GM12878 (cell line): ENCODE data around the gene CNPPD1. TPM values are rescaled to one million over a fixed set of nuclear protein-coding genes. Genes with fewer than 3 reads are reported as not detected.

Experiments
- ATAC-seq: fragments of 200-7000 bp; cut with Tn5 transposase; 3 replicates; pipeline ENCODE4 v1.9.1; 2020; ENCODE audit warnings: mild to moderate bottlenecking, moderate library complexity
- BruUV-seq: library from RNA; stranded (reverse); fragments of 400-500 nt; replicated peaks from 2 replicates; lab custom pipeline; 2021; lab: Mats Ljungman, UMichigan
- CTCF ChIA-PET: fragments of 300-600 bp; sonication (Branson Sonifier 250); formaldehyde crosslinking; extraction: SDS; loops from one replicate; lab custom pipeline; 2021; ENCODE audit warnings: inconsistent platforms; lab: Yijun Ruan, JAX
- POLR2A ChIA-PET: fragments of 350-600 bp; formaldehyde crosslinking; extraction: SDS; loops from one replicate; lab custom pipeline; 2021; ENCODE audit warnings: inconsistent platforms; lab: Charles Lee
- RAD21 ChIA-PET: fragments of 300-600 bp; sonication (Branson Sonifier 250); formaldehyde crosslinking; loops from one replicate; lab custom pipeline; 2023; ENCODE audit warnings: antibody characterized with exemption; ENCODE audit not compliant: unreplicated experiment; lab: Charles Lee
- SMC1A ChIA-PET: fragments of 300-600 bp; sonication (Branson Sonifier 250); formaldehyde crosslinking; loops from one replicate; lab custom pipeline; 2023; ENCODE audit not compliant: unreplicated experiment, uncharacterized antibody; lab: Charles Lee
- DNase-seq: peaks from one replicate; pipeline ENCODE4 v3.0.0-alpha.2; 2011; ENCODE audit warnings: low read depth, low spot score
- FAIRE-seq: peaks from 3 replicates; lab custom pipeline; 2011; peaks lifted over from hg19 to GRCh38; lab: Jason Lieb, UNC
- H2AFZ ChIP-seq: 2 replicates; pipeline ENCODE4 v1.6.0; 2011; ENCODE audit warnings: low read depth, low read length, control low read depth; ENCODE audit not compliant: control insufficient read depth
- H3K27ac ChIP-seq: 2 replicates; pipeline ENCODE4 v1.5.1; 2011; ENCODE audit warnings: control low read depth; ENCODE audit not compliant: control insufficient read depth, insufficient read depth
- H3K27me3 ChIP-seq, 2 experiments: replicated peaks in 1 of 2; 2 replicates each; pipeline versions ENCODE4 v1.6.0 to v1.6.1; 2011; ENCODE audit warnings: low read length in 1 of 2; ENCODE audit not compliant: control insufficient read depth in 2 of 2, insufficient read depth in 2 of 2
- H3K36me3 ChIP-seq, 2 experiments: 2 replicates each; pipeline ENCODE4 v1.5.1; 2011; ENCODE audit warnings: low read length in 1 of 2; ENCODE audit not compliant: control insufficient read depth in 2 of 2, insufficient read depth in 2 of 2
- H3K4me1 ChIP-seq: 2 replicates; pipeline ENCODE4 v1.6.1; 2011; ENCODE audit warnings: mild to moderate bottlenecking, low read length, moderate library complexity, mixed read lengths; ENCODE audit not compliant: control insufficient read depth, insufficient read depth
- H3K4me2 ChIP-seq: 2 replicates; pipeline ENCODE4 v1.6.0; 2011; ENCODE audit warnings: control low read depth; ENCODE audit not compliant: control insufficient read depth, insufficient read depth
- H3K4me3 ChIP-seq: fragments of 200-600 bp; sonication (generic); 2 replicates; pipeline ENCODE4 v1.5.1; 2016
- H3K79me2 ChIP-seq: 2 replicates; pipeline ENCODE4 v1.6.0; 2011; ENCODE audit warnings: low read length; ENCODE audit not compliant: control insufficient read depth, insufficient read depth
- H3K9ac ChIP-seq: 2 replicates; pipeline ENCODE4 v1.8.0; 2011; ENCODE audit warnings: low read length, control low read depth, mixed read lengths; ENCODE audit not compliant: control insufficient read depth, insufficient read depth
- H3K9me3 ChIP-seq: replicated peaks from 3 replicates; pipeline ENCODE4 v1.5.1; 2011; ENCODE audit warnings: mild to moderate bottlenecking, low read length; ENCODE audit not compliant: control insufficient read depth, insufficient read depth
- H4K20me1 ChIP-seq: 2 replicates; pipeline ENCODE4 v1.6.0; 2011; ENCODE audit not compliant: control insufficient read depth, insufficient read depth
- ATF7 ChIP-seq: fragments of 450-650 bp; IDR thresholded peaks from 2 replicates; pipeline ENCODE4 v1.6.1; 2016; ENCODE audit warnings: low read depth, mild to moderate bottlenecking
- CEBPZ ChIP-seq: fragments of 150-350 bp; IDR thresholded peaks from 2 replicates; pipeline ENCODE4 v1.6.1; 2016; ENCODE audit warnings: low read depth, low read length
- CHD2 ChIP-seq: IDR thresholded peaks from 2 replicates; pipeline ENCODE4 v1.6.1; 2011; ENCODE audit warnings: low read depth, low read length, improper control_type of control experiment, borderline replicate concordance
- HDGF ChIP-seq: fragments of 450-650 bp; IDR thresholded peaks from 2 replicates; pipeline ENCODE4 v1.6.1; 2016; ENCODE audit warnings: antibody characterized with exemption
- SMAD1 ChIP-seq: fragments of 450-650 bp; IDR thresholded peaks from 2 replicates; pipeline ENCODE4 v1.6.1; 2018; ENCODE audit warnings: mild to moderate bottlenecking, low read depth; ENCODE audit not compliant: partially characterized antibody
- SMC3 ChIP-seq: IDR thresholded peaks from 2 replicates; pipeline ENCODE4 v1.6.1; 2011; ENCODE audit warnings: low read length, improper control_type of control experiment, borderline replicate concordance
- ZNF384 ChIP-seq: IDR thresholded peaks from 2 replicates; pipeline ENCODE4 v1.6.1; 2012; ENCODE audit warnings: low read depth, mild to moderate bottlenecking, low read length, improper control_type of control experiment, borderline replicate concordance
- WGBS: methylation state at CpG from one replicate; pipeline ENCODE4 v1.1.6; 2016; ENCODE audit warnings: low lambda C conversion rate; ENCODE audit not compliant: insufficient replicate concordance, insufficient coverage; ENCODE audit errors: missing lambda C conversion rate; 5-methylcytosine and 5-hydroxymethylcytosine counted together
- in situ Hi-C: fragments of 300-500 bp; cut with MboI; formaldehyde crosslinking; loops from 9 replicates; pipeline ENCODE4 v1.14.3; 2018; ENCODE audit warnings: mixed read lengths
- intact Hi-C: fragments of 100-400 bp; cut with micrococcal nuclease; formaldehyde crosslinking; loops from one replicate; pipeline ENCODE4 v1.14.2; 2022; ENCODE audit not compliant: unreplicated experiment
- polyA plus RNA-seq, 11 experiments: library from polyadenylated mRNA; depleted of rRNA in 4 of 11; unstranded in 6 of 11; stranded (reverse) in 5 of 11; fragments of >200 nt; fragmentation: Nextera tagmentation in 4 of 11; fragmentation: Illumina TruSeq in 1 of 11; extraction: Ambion mirVana in 4 of 11; extraction: Trizol in 1 of 11; gene quantifications; 1 replicate in 1 of 11; 2 replicates in 10 of 11; pipeline versions ENCODE4 v1.2.1 to v1.2.3, GENCODE V29; 2011 to 2016; ENCODE audit warnings: inconsistent platforms in 2 of 11, missing spikeins in 2 of 11, low read depth in 1 of 11
- total RNA-seq, 4 experiments: library from RNA; depleted of rRNA in 3 of 4; stranded (reverse); fragments of >200 nt in 3 of 4; fragmentation: Illumina TruSeq in 1 of 4; extraction: Trizol in 1 of 4; gene quantifications; 2 replicates each; pipeline versions ENCODE4 v1.2.1 to v1.2.3, GENCODE V29; 2013 to 2021

The CNPPD1 gene
- total and polyA plus RNA-seq, 10 of the 15 experiments (the other 5 are each of a cell fraction or from before 2014, with no cell fraction given), result 12.2 to 86.6 (median 43.4) TPM

GRCh38 chr2:219199470-219200211 lies 22.9 kb upstream of the CNPPD1 start:
- Histone ChIP-seq H3K4me2 (no peak overlapping the region), H3K27ac (no peak overlapping the region)
- no peak for ATAC-seq

More at GRCh38 chr2:219199470-219200211, 22.9 kb upstream of the CNPPD1 start:
- no peaks in the 10 kb centered on the region for H3K9me3 ChIP-seq
- no peaks in the 10 kb centered on the region for H3K79me2 ChIP-seq
- TF ChIP-seq HDGF (no peak), ZNF384 (no peak), SMC3 (no peak), SMAD1 (no peak), CHD2 (no peak), CEBPZ (no peak), ATF7 (no peak)
- H4K20me1 ChIP-seq, result no peaks in the 10 kb centered on the region
- 52% methylated on average over 12 of the region's 12 CpGs for WGBS
- H3K9ac ChIP-seq, result no peak overlapping the region
- no peaks in the 10 kb centered on the region for H3K4me1 ChIP-seq
- intact Hi-C loops (no loop called here), in situ Hi-C loops (no loop called here)
- DNase-seq, result no peak
- ChIA-PET CTCF (interaction anchor here (2.8 kb wide), 1 partner anchor 28 kb away, joined by 7 read pairs; no protein-coding TSS in a partner anchor), SMC1A (interaction anchor here (0.8 kb wide), 1 partner anchor 29 kb away, joined by 3 read pairs; no protein-coding TSS in a partner anchor), POLR2A (interaction anchor here (1.6 kb wide), 1 partner anchor 18 kb away, joined by 4 read pairs; no protein-coding TSS in a partner anchor), RAD21 (no interaction called here)
- no peaks in the 10 kb centered on the region for H3K27me3 ChIP-seq
- no TSS peak for BruUV-seq
- no peak overlapping the region for H2AFZ ChIP-seq
- FAIRE-seq, result no peak
- no peak overlapping the region for H3K4me3 ChIP-seq
- H3K36me3 ChIP-seq, result no peaks in the 10 kb centered on the region
